ENCODE data around the gene TRIL. TPM values are rescaled to one million over a fixed set of nuclear protein-coding genes. Genes with fewer than 3 reads are reported as not detected.

TRIL gene
- total and polyA plus RNA-seq, 2 experiments from 2014 or later: 2.5 to 4.6 TPM

DNA sequence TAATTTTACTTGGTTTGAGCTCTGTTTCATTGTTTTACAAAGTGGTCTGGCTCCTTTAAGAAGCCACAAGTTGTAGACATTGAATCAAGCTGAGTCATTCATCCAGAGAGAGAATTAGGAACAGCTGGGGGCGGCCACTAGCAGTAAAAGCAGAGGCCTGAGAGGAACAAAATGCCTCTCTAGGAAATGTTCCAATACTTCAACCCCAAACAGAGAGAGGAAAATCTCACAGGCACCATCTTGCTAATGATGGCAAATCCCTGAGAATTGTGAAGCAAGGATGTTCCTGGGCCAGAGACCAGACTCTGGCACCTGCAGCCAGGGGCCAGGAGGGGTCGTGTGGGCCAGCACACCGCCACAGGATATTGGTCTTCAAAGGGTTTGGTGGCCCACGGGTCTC is 26.5 kb upstream of the TRIL start:
- Histone ChIP-seq H3K27me3 (no peaks in the 10 kb centered on the region), H3K36me3 (replicated peaks; ENCODE audit: insufficient read depth, low read depth) (no peaks in the 10 kb centered on the region), H3K4me3 (no peak overlapping the region), H3K9me2 (replicated peaks; ENCODE audit: insufficient read depth) (no peaks in the 10 kb centered on the region), H3K4me2 (no peak overlapping the region), H2AFZ (no peak overlapping the region), H4K20me1 (ENCODE audit: insufficient read depth, poor library complexity, severe bottlenecking) (no peaks in the 10 kb centered on the region), H3K27ac (peak overlapping the region; percentile 22), H3K4me1 (ENCODE audit: insufficient read depth) (peaks cover 13% of the 10 kb centered on the region), H3K79me2 (no peaks in the 10 kb centered on the region), H3K9me3 (ENCODE audit: low read depth) (no peaks in the 10 kb centered on the region)
- TF ChIP-seq, protein P1, sequence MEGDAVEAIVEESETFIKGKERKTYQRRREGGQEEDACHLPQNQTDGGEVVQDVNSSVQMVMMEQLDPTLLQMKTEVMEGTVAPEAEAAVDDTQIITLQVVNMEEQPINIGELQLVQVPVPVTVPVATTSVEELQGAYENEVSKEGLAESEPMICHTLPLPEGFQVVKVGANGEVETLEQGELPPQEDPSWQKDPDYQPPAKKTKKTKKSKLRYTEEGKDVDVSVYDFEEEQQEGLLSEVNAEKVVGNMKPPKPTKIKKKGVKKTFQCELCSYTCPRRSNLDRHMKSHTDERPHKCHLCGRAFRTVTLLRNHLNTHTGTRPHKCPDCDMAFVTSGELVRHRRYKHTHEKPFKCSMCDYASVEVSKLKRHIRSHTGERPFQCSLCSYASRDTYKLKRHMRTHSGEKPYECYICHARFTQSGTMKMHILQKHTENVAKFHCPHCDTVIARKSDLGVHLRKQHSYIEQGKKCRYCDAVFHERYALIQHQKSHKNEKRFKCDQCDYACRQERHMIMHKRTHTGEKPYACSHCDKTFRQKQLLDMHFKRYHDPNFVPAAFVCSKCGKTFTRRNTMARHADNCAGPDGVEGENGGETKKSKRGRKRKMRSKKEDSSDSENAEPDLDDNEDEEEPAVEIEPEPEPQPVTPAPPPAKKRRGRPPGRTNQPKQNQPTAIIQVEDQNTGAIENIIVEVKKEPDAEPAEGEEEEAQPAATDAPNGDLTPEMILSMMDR (IDR thresholded peaks at IDR 0.05; ENCODE audit: poor library complexity): no peak
- TF ChIP-seq EZH2 (IDR thresholded peaks at IDR 0.05; ENCODE audit: borderline replicate concordance) (no peak), EZH2phosphoT487 (IDR thresholded peaks at IDR 0.05; ENCODE audit: low read depth, severe bottlenecking, unreplicated experiment) (no peak)
- 42% methylated on average over 4 of the region's 4 CpGs for WGBS (ENCODE audit: low lambda C conversion rate, missing lambda C conversion rate)
- DNase-seq (ENCODE audit: low spot score): peak; percentile 60

DNA sequence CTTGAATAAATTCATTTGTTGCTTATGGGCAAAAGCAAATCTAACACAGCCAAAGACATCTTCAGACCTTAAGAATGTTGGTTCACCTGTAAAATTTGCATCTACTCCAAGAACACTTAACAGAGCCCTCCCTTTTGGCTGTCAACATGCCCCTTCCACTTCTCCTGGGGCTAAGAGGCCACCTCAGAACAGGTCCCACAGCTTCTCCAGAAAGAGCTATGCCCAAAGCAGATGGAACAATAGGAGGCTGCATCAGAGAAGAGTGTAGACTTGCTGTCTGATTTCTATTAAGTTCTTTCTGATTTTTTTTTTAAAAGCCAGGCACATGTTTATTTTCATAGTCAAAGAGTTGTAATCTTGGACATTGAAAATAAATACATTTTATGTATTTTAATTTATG is 26.1 kb upstream of the TRIL start:
- peaks cover 13% of the 10 kb centered on the region for H3K4me1 ChIP-seq (ENCODE audit: insufficient read depth)
- H3K4me3 ChIP-seq: no peak overlapping the region
- H3K27me3 ChIP-seq: no peaks in the 10 kb centered on the region
- no peaks in the 10 kb centered on the region for H3K9me2 ChIP-seq (replicated peaks; ENCODE audit: insufficient read depth)
- no peak overlapping the region for H3K27ac ChIP-seq
- TF ChIP-seq EZH2 (IDR thresholded peaks at IDR 0.05; ENCODE audit: borderline replicate concordance) (no peak), EZH2phosphoT487 (IDR thresholded peaks at IDR 0.05; ENCODE audit: low read depth, severe bottlenecking, unreplicated experiment) (no peak)
- TF ChIP-seq, protein P1 (IDR thresholded peaks at IDR 0.05; ENCODE audit: poor library complexity): no peak
- H4K20me1 ChIP-seq (ENCODE audit: insufficient read depth, poor library complexity, severe bottlenecking): no peaks in the 10 kb centered on the region
- H3K79me2 ChIP-seq: no peaks in the 10 kb centered on the region
- H2AFZ ChIP-seq: no peak overlapping the region
- H3K4me2 ChIP-seq: no peak overlapping the region
- H3K9me3 ChIP-seq (ENCODE audit: low read depth): no peaks in the 10 kb centered on the region
- H3K36me3 ChIP-seq (replicated peaks; ENCODE audit: insufficient read depth, low read depth): no peaks in the 10 kb centered on the region
- no peak for DNase-seq (ENCODE audit: low spot score)

DNA sequence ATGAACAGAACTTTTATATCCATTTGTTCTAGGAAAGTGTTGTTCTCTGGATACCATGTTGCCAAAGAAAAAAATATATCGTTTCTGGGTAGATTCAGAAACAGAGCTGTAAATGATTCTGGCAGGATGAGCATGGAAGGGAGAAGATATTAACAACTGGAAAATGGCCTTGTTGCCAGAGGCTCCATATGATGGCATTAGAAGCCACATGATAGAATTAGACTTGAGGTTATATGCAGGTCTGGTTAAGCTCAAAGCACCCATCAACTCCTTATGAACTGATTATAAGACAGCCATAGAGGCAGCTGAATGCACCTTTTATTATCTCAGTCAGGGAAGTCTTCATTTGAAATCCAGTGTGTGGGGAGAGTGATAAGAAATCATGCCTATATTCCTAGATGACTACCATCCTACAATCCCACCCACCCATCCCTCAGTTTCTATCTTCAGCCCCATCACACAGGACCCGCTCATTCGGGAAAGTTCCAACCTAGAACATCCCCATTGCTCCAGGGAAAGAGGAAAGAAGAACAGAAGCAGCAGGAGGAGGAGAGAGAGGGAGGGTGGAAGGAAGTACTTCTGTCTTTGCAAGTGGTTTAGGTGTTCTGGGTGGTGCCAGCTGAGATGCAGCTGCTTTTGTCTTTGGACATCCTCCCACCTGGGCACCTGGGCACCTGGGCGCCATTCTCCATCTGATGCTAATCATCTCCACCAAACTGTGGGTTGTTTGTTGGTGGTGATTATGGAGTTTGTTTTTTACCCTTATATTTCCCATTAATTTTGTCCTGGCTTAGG is 25.5 kb upstream of the TRIL start:
- Histone ChIP-seq H3K27ac (no peak overlapping the region), H3K4me3 (no peak overlapping the region), H4K20me1 (ENCODE audit: insufficient read depth, poor library complexity, severe bottlenecking) (no peaks in the 10 kb centered on the region), H3K9me2 (replicated peaks; ENCODE audit: insufficient read depth) (no peaks in the 10 kb centered on the region), H3K4me1 (ENCODE audit: insufficient read depth) (peaks cover 13% of the 10 kb centered on the region), H3K27me3 (no peaks in the 10 kb centered on the region), H3K4me2 (no peak overlapping the region), H2AFZ (no peak overlapping the region), H3K79me2 (no peaks in the 10 kb centered on the region), H3K36me3 (replicated peaks; ENCODE audit: insufficient read depth, low read depth) (no peaks in the 10 kb centered on the region), H3K9me3 (ENCODE audit: low read depth) (no peaks in the 10 kb centered on the region)
- TF ChIP-seq EZH2 (IDR thresholded peaks at IDR 0.05; ENCODE audit: borderline replicate concordance) (no peak), EZH2phosphoT487 (IDR thresholded peaks at IDR 0.05; ENCODE audit: low read depth, severe bottlenecking, unreplicated experiment) (no peak)
- TF ChIP-seq, protein P1 (IDR thresholded peaks at IDR 0.05; ENCODE audit: poor library complexity): no peak
- 85% methylated on average over 4 of the region's 4 CpGs for WGBS (ENCODE audit: low lambda C conversion rate, missing lambda C conversion rate)
- DNase-seq (ENCODE audit: low spot score): no peak

All from hepatocyte (in vitro differentiated cells).